Right lobe of liver (tissue), 6 donors: ENCODE data around the gene ARHGEF11. TPM values are rescaled to one million over a fixed set of nuclear protein-coding genes. Genes with fewer than 3 reads are reported as not detected.

ENCODE experiments used
- ATAC-seq, 4 donors: fragments of 200-7000 bp; cut with Tn5 transposase; one replicate each; pipeline ENCODE4 v1.9.1; 2020; ENCODE audit warnings: mild to moderate bottlenecking in 4 of 4, moderate library complexity in 4 of 4
- DNase-seq, 3 donors: peaks; one replicate each; pipeline ENCODE4 v3.0.0-alpha.2; 2020
- H3K27ac ChIP-seq, 3 donors: fragments of 200-600 bp; one replicate each; pipeline ENCODE4 v1.8.0; 2022
- H3K27me3 ChIP-seq, 2 donors: fragments of 200-600 bp; one replicate each; pipeline ENCODE4 v1.8.0; 2022
- H3K36me3 ChIP-seq, 4 donors: fragments of 200-600 bp; sonication (generic) in 1 of 4; one replicate each; pipeline versions ENCODE4 v1.5.1 to v1.8.0; 2017 to 2022; ENCODE audit warnings: control low read depth in 1 of 4
- H3K4me1 ChIP-seq, 4 donors: fragments of 200-600 bp; sonication (generic) in 1 of 4; one replicate each; pipeline versions ENCODE4 v1.5.1 to v1.8.0; 2017 to 2022; ENCODE audit warnings: control low read depth in 1 of 4
- H3K4me3 ChIP-seq, 3 donors: fragments of 200-600 bp; one replicate each; pipeline ENCODE4 v1.8.0; 2022
- H3K9me3 ChIP-seq, 4 donors: fragments of 200-600 bp; sonication (generic) in 1 of 4; one replicate each; pipeline versions ENCODE4 v1.5.1 to v1.8.0; 2017 to 2022; ENCODE audit warnings: control low read depth in 1 of 4
- POLR2A ChIP-seq: fragments of 450-650 bp; IDR thresholded peaks from one replicate; pipeline ENCODE4 v1.6.1; 2017; ENCODE audit warnings: antibody characterized with exemption, mild to moderate bottlenecking
- WGBS: methylation state at CpG from one replicate; pipeline ENCODE4 v1.1.6; 2018; ENCODE audit warnings: low coverage, low lambda C conversion rate; ENCODE audit not compliant: insufficient coverage; ENCODE audit errors: missing lambda C conversion rate; 5-methylcytosine and 5-hydroxymethylcytosine counted together
- intact Hi-C, 2 donors: fragments of 100-400 bp; cut with DNase I; formaldehyde crosslinking; loops; one replicate each; pipeline versions ENCODE4 v1.11.2 to v1.14.1; 2022
- total RNA-seq, 6 experiments: library from RNA; depleted of rRNA in 2 of 6; stranded (reverse); fragments of >200 nt in 2 of 6; fragmentation: NEBNext Ultra II Directional in 3 of 6; extraction: Animal tissue kit (Norgen Biotek cat#: 25700) in 3 of 6; gene quantifications; one replicate each; pipeline versions ENCODE4 v1.1.0 to v1.2.4, GENCODE V29; 2016 to 2023
- TF ChIP-seq, protein P1 (sequence below), 4 donors: fragments of 200-600 bp in 3 of 4; fragments of 450-650 bp in 1 of 4; IDR thresholded peaks; one replicate each; pipeline versions ENCODE4 v1.5.1 to v1.8.0; 2016 to 2022; ENCODE audit warnings: antibody characterized with exemption in 4 of 4, mild to moderate bottlenecking in 2 of 4
- donor health status: DM: no; HTN: yes; CAD: no.
- donor health status: DM: no; HTN: no; CAD: no.
- donor health status: DM: no; HTN: no; CAD: no.
- donor health status: DM: no; HTN: yes; CAD: no.
- donor health status: DM: no; HTN: yes; CAD: no.

The ARHGEF11 gene
- total RNA-seq, 6 experiments from 2014 or later, result 10.5 to 18.7 (median 12.8) TPM

DNA sequence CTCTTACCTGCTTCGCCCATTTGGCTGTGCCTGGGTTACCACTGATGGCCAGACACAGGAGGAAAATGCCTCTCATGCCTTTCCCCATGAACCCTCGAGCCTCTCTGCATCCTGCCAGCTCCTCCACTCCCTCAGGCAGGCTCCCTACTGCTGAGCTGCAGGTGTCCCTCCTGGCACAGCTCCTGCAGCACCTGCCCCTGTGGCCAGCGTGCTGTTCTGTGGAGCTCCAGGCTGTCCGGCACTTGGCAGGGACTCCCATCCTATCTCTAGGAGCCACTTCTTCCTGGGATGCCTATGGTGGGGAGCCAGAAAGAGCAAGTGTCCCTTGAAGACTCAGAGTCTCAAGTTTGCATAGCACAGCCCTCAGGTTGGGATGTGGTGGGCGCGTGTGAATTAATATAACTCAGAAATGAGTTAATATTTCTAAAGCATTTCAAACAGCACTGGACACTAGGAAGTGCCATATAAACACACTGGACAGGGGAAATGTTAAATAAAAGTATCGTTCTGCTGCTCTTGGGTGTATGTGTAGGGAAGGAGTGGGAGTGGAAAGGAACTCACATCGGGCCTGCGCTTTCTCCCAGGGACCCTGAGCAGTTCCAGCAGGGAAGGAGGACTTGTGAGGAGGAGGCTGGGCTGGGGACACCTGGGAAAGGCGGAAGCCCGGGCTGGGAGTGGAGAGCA lies 122.4 kb downstream of the ARHGEF11 start:
- H3K27me3 ChIP-seq, result peaks cover 0 to 33% of the 10 kb centered on the region in 2 donors
- intact Hi-C loops, result no loop called here
- H3K4me3 ChIP-seq, result no peak overlapping the region
- H3K36me3 ChIP-seq, result no peaks in the 10 kb centered on the region
- no peaks in the 10 kb centered on the region for H3K9me3 ChIP-seq
- peaks cover 0 to 9% (median 0%) of the 10 kb centered on the region in 4 donors for H3K4me1 ChIP-seq
- ATAC-seq (no peak), DNase-seq (no peak)
- TF ChIP-seq, protein P1, sequence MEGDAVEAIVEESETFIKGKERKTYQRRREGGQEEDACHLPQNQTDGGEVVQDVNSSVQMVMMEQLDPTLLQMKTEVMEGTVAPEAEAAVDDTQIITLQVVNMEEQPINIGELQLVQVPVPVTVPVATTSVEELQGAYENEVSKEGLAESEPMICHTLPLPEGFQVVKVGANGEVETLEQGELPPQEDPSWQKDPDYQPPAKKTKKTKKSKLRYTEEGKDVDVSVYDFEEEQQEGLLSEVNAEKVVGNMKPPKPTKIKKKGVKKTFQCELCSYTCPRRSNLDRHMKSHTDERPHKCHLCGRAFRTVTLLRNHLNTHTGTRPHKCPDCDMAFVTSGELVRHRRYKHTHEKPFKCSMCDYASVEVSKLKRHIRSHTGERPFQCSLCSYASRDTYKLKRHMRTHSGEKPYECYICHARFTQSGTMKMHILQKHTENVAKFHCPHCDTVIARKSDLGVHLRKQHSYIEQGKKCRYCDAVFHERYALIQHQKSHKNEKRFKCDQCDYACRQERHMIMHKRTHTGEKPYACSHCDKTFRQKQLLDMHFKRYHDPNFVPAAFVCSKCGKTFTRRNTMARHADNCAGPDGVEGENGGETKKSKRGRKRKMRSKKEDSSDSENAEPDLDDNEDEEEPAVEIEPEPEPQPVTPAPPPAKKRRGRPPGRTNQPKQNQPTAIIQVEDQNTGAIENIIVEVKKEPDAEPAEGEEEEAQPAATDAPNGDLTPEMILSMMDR (IDR thresholded peaks at IDR 0.05), result no peak
- no peak for TF ChIP-seq POLR2A
- H3K27ac ChIP-seq, result no peak overlapping the region
- 2% methylated on average over 8 of the region's 11 CpGs for WGBS

DNA sequence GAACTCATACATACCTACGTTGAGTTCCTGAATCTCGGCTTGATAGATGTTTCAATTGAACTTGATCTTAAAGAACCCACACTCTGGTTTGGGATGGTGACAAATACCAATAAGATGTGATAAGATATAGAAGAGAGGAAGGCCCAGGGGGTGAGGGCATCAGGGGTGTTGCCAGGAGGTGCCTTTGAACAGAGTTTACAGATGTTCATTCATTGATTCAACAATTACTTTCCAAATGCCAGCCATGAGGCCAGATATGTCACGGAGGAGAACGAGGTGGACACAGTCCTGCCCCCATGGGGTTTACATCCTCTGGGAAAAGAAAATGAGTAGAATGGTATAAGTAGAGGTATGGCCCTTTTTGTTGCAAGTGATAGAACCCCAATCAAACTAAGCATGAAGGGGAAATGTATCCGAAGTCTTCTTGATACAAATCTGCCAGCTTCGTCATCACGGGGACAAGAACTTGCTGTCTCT lies 124.5 kb downstream of the ARHGEF11 start:
- intact Hi-C loops, result no loop called here

DNA sequence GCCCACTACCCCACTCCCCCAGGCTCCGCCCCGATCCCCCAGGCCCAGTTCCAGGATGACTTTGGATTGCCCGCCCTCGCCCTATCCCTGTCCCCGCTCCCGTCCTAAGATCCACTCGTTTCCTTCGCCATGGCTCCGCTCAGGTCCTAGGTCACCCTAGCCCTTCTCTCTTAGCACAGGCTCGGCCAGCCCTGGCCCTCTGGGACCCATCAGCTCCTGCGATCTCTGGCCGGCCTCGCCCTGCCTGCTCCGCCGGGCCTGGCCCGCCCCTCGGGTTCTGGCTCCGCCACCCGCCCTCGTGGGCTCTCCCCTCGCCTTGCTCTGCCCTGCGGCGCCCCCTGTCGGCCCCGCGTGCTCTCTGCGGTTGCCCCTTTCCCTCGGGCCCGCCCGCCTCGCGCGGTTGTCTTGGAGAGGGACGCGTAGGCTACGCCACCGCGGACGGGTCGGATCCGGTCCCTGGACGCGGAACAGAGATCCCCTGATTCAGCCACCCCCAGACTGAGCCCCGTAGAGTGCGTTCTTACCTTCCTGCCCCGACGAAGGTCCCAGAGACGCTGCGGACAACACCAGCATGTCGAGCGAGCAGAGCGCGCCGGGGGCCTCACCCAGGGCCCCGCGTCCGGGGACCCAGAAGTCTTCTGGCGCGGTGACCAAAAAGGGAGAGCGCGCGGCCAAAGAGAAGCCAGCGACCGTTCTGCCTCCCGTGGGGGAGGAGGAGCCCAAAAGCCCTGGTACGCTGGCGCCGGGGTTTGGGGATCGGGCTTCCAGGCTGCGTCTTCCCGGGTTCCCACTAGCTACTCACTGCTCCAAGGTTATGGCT lies 125.1 kb downstream of the ARHGEF11 start, which contains the start of gene LRRC71:
Gene LRRC71, plus strand, starts transcription at position 400 of the 820 bp plus-strand sequence. Its CDS starts 172 bp downstream, at position 572.
- Histone ChIP-seq H3K9me3 (no peaks in the 10 kb centered on the region), H3K36me3 (no peaks in the 10 kb centered on the region), H3K27me3 (peaks cover 0 to 28% of the 10 kb centered on the region in 2 donors), H3K27ac (no peak within 1 kb of the TSS), H3K4me3 (no peak within 1 kb of the TSS), H3K4me1 (peaks cover 0 to 3% (median 0%) of the 10 kb centered on the region in 4 donors)
- 6% methylated on average over 39 of the region's 71 CpGs for WGBS
- peak in 2 of 3 donors; percentile 74 to 77 for DNase-seq
- TF ChIP-seq, protein P1 (IDR thresholded peaks at IDR 0.05), result peak; percentile 65 to 79 (median 73)
- TF ChIP-seq POLR2A, result no peak
- ATAC-seq, result peak; percentile 87 to 97 (median 92)
- intact Hi-C loops, result no loop called here

More for the DNA sequence above, 124.5 kb downstream of the ARHGEF11 start:
- TF ChIP-seq, protein P1 (IDR thresholded peaks at IDR 0.05), result no peak
- no peak for TF ChIP-seq POLR2A
- 49% methylated on average over 7 of the region's 7 CpGs for WGBS
- Histone ChIP-seq H3K36me3 (no peaks in the 10 kb centered on the region), H3K4me1 (peaks cover 0 to 3% (median 0%) of the 10 kb centered on the region in 4 donors), H3K27me3 (peaks cover 0 to 28% of the 10 kb centered on the region in 2 donors), H3K4me3 (no peak overlapping the region), H3K9me3 (no peaks in the 10 kb centered on the region), H3K27ac (no peak overlapping the region)
- ATAC-seq (no peak), DNase-seq (no peak)

DNA sequence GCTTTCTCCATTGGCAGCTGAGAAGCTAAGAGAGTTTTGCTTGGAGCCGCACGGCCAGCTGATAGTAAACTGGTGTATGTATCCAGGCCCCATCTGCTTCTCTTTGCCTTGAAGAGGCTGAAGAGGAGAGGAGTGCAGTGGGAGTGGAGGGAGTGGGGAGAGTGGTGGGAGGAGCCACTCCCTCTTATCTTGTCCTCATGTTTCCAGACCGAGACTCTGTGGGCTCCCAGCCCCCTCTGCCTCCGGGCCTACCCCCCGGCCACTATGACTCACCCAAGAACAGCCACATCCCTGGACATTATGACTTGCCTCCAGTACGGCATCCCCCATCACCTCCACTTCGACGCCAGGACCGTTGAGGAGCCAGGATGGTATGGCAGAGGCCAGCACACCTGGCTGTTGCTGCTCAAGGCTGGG lies 131.1 kb downstream of the ARHGEF11 start:
- no peak overlapping the region for H3K27ac ChIP-seq
- no peaks in the 10 kb centered on the region for H3K36me3 ChIP-seq
- H3K4me1 ChIP-seq, result no peaks in the 10 kb centered on the region
- 77% methylated on average over 3 of the region's 9 CpGs for WGBS
- TF ChIP-seq, protein P1 (IDR thresholded peaks at IDR 0.05), result no peak
- TF ChIP-seq POLR2A, result no peak
- H3K27me3 ChIP-seq, result no peaks in the 10 kb centered on the region
- intact Hi-C loops, result no loop called here
- ATAC-seq (no peak), DNase-seq (peak in 1 of 3 donors; percentile 19)
- H3K4me3 ChIP-seq, result no peak overlapping the region
- no peaks in the 10 kb centered on the region for H3K9me3 ChIP-seq
